K562 (cell line): ENCODE data around the gene ACP6. TPM values are rescaled to one million over a fixed set of nuclear protein-coding genes. Genes with fewer than 3 reads are reported as not detected.

Experiments
- ATAC-seq: fragments of 200-7000 bp; cut with Tn5 transposase; 3 replicates; pipeline ENCODE4 v1.9.1; 2020; ENCODE audit warnings: moderate library complexity
- BruUV-seq: library from RNA; stranded (reverse); fragments of 400-500 nt; replicated peaks from 2 replicates; lab custom pipeline; 2021; lab: Mats Ljungman, UMichigan
- CTCF ChIA-PET: fragments of 300-600 bp; formaldehyde crosslinking; extraction: SDS; loops from one replicate; lab custom pipeline; 2021; ENCODE audit warnings: low intra/inter-chr PET ratio; lab: Yijun Ruan, JAX
- POLR2A ChIA-PET: fragments of 300-600, 350-650 bp; sonication (Branson Sonifier 250); formaldehyde crosslinking; extraction: SDS; loops from one replicate; lab custom pipeline; 2021; ENCODE audit warnings: antibody characterized with exemption, inconsistent platforms; lab: Yijun Ruan, JAX
- DNase-seq, 4 experiments: peaks; one replicate each; pipeline versions ENCODE4 v3.0.0 to v3.0.0-alpha.2; 2011 to 2018; ENCODE audit warnings: low spot score in 3 of 4, mixed read lengths in 3 of 4; ENCODE audit errors: extremely low read depth in 1 of 4
- FAIRE-seq: peaks from 2 replicates; lab custom pipeline; 2011; peaks lifted over from hg19 to GRCh38; lab: Jason Lieb, UNC
- H2AFZ ChIP-seq: 2 replicates; pipeline ENCODE4 v1.6.0; 2011; ENCODE audit warnings: low read depth, low read length, control low read depth, inconsistent platforms
- H3K27ac ChIP-seq: fragments of 200-600 bp; 3 replicates; pipeline ENCODE4 v1.8.0; 2011; ENCODE audit warnings: low read depth, mild to moderate bottlenecking, control low read depth, inconsistent platforms, low read length, moderate library complexity, mixed read lengths; ENCODE audit errors: extremely low read depth
- H3K27me3 ChIP-seq, 2 experiments: fragments of 300-600 bp in 1 of 2; 2 replicates in 1 of 2; 3 replicates in 1 of 2; pipeline versions ENCODE4 v1.6.0 to v1.8.0; 2011; ENCODE audit warnings: inconsistent platforms in 2 of 2, low read length in 2 of 2, mild to moderate bottlenecking in 1 of 2, mixed read lengths in 1 of 2, moderate library complexity in 1 of 2; ENCODE audit not compliant: control insufficient read depth in 2 of 2, insufficient read depth in 2 of 2
- H3K36me3 ChIP-seq: fragments of 300-600 bp; 3 replicates; pipeline ENCODE4 v1.8.0; 2011; ENCODE audit warnings: mild to moderate bottlenecking, low read length, inconsistent platforms; ENCODE audit not compliant: control insufficient read depth, insufficient read depth
- H3K4me1 ChIP-seq, 2 experiments: fragments of 200-600 bp in 1 of 2; replicated peaks in 1 of 2; 2 replicates in 1 of 2; 3 replicates in 1 of 2; pipeline versions ENCODE4 v1.5.1 to v1.8.0; 2011; ENCODE audit warnings: inconsistent platforms in 2 of 2, low read length in 2 of 2, mild to moderate bottlenecking in 1 of 2, mixed read lengths in 1 of 2, moderate library complexity in 1 of 2; ENCODE audit not compliant: control insufficient read depth in 2 of 2, insufficient read depth in 2 of 2
- H3K4me2 ChIP-seq: 2 replicates; pipeline ENCODE4 v1.6.1; 2011; ENCODE audit warnings: low read length, control low read depth, inconsistent platforms, mixed read lengths; ENCODE audit not compliant: insufficient read depth
- H3K4me3 ChIP-seq: fragments of 200-600 bp; sonication (generic), shearing (Covaris generic); 2 replicates; pipeline ENCODE4 v1.5.1; 2016; ENCODE audit warnings: control low read depth, inconsistent platforms
- H3K79me2 ChIP-seq: fragments of 200-600 bp; 3 replicates; pipeline ENCODE4 v1.8.0; 2011; ENCODE audit warnings: low read length, inconsistent platforms; ENCODE audit not compliant: control insufficient read depth, insufficient read depth
- H3K9ac ChIP-seq, 2 experiments: 2 replicates each; pipeline versions ENCODE4 v1.6.0 to v1.6.1; 2011; ENCODE audit warnings: low read depth in 2 of 2, low read length in 2 of 2, control low read depth in 1 of 2, inconsistent platforms in 1 of 2, mild to moderate bottlenecking in 1 of 2, mixed read lengths in 1 of 2; ENCODE audit not compliant: insufficient read depth in 1 of 2
- H3K9me1 ChIP-seq: one replicate; pipeline ENCODE4 v1.6.0; 2011; ENCODE audit warnings: inconsistent platforms, mild to moderate bottlenecking, low read length, moderate library complexity; ENCODE audit not compliant: control insufficient read depth, insufficient read depth
- H3K9me3 ChIP-seq: replicated peaks from 2 replicates; pipeline ENCODE4 v1.5.1; 2011; ENCODE audit warnings: low read depth, low read length, inconsistent platforms; ENCODE audit not compliant: control insufficient read depth, insufficient read depth
- H4K20me1 ChIP-seq: replicated peaks from 2 replicates; pipeline ENCODE4 v1.6.1; 2011; ENCODE audit warnings: low read length, inconsistent platforms, mixed read lengths; ENCODE audit not compliant: control insufficient read depth, insufficient read depth
- MBD2 ChIP-seq: sonication (generic); IDR thresholded peaks from 2 replicates; pipeline ENCODE4 v1.6.1; 2016; ENCODE audit warnings: low read depth, borderline replicate concordance
- NFYB ChIP-seq: IDR thresholded peaks from 2 replicates; pipeline ENCODE4 v1.6.1; 2011; ENCODE audit warnings: mild to moderate bottlenecking, moderate library complexity; ENCODE audit not compliant: insufficient read length; ENCODE audit errors: extremely low read depth
- NR2C1 ChIP-seq, 2 experiments: fragments of 450-650 bp; IDR thresholded peaks; 2 replicates each; pipeline ENCODE4 v1.6.1; 2017; ENCODE audit warnings: mild to moderate bottlenecking in 2 of 2, antibody characterized with exemption in 1 of 2, inconsistent platforms in 1 of 2, missing compliant biosample characterization in 1 of 2, missing genetic modification characterization in 1 of 2
- RBBP5 ChIP-seq: fragments of 200-600 bp; sonication (generic); IDR thresholded peaks from 2 replicates; pipeline ENCODE4 v1.6.1; 2012; ENCODE audit warnings: borderline replicate concordance, mild to moderate bottlenecking, low read length, control low read depth, inconsistent platforms; ENCODE audit not compliant: insufficient read depth, poor library complexity, severe bottlenecking
- SMARCE1 ChIP-seq: fragments of 450-650 bp; IDR thresholded peaks from 2 replicates; pipeline ENCODE4 v1.7.1; 2016; ENCODE audit warnings: mild to moderate bottlenecking
- ZNF143 ChIP-seq: sonication (generic); formaldehyde crosslinking; IDR thresholded peaks from 2 replicates; pipeline ENCODE4 v1.9.0; 2022; ENCODE audit warnings: mild to moderate bottlenecking, missing genetic modification reagents
- ZNF609 ChIP-seq: sonication (generic); formaldehyde crosslinking; IDR thresholded peaks from 2 replicates; pipeline ENCODE4 v1.8.1; 2023; ENCODE audit warnings: missing genetic modification reagents, mild to moderate bottlenecking, borderline replicate concordance
- ZNF780A ChIP-seq: fragments of 250-450 bp; sonication (Bioruptor Pico); IDR thresholded peaks from 2 replicates; pipeline ENCODE4 v1.5.0; 2021; ENCODE audit warnings: mild to moderate bottlenecking
- WGBS: fragments of 100-300 bp; shearing (Covaris generic); methylation state at CpG from one replicate; pipeline ENCODE4 v1.1.6; 2016; ENCODE audit warnings: low coverage, mixed read lengths; ENCODE audit not compliant: insufficient coverage; ENCODE audit errors: missing lambda C conversion rate; 5-methylcytosine and 5-hydroxymethylcytosine counted together
- in situ Hi-C: fragments of 300-500 bp; cut with MboI; formaldehyde crosslinking; loops from 4 replicates; pipeline ENCODE4 v1.15.0; 2018; ENCODE audit warnings: inconsistent platforms, mixed read lengths
- intact Hi-C: fragments of 100-400 bp; cut with micrococcal nuclease; formaldehyde crosslinking; loops from 2 replicates; pipeline ENCODE4 v1.14.2; 2022
- polyA plus RNA-seq, 8 experiments: library from polyadenylated mRNA; depleted of rRNA in 4 of 8; stranded (reverse) in 5 of 8; unstranded in 3 of 8; fragments of >200 nt; fragmentation: Nextera tagmentation in 2 of 8; fragmentation: Illumina TruSeq in 1 of 8; extraction: Ambion mirVana in 2 of 8; extraction: Trizol in 1 of 8; gene quantifications; 2 replicates each; pipeline versions ENCODE4 v1.2.1 to v1.2.3, GENCODE V29; 2011 to 2014; ENCODE audit warnings: inconsistent platforms in 1 of 8, missing spikeins in 1 of 8
- total RNA-seq, 7 experiments: library from RNA; depleted of rRNA in 6 of 7; stranded (reverse); fragments of >200 nt in 6 of 7; fragmentation: Illumina TruSeq in 2 of 7; extraction: Trizol in 2 of 7; gene quantifications; 2 replicates each; pipeline versions ENCODE4 v1.2.1 to v1.2.3, GENCODE V29; 2011 to 2021; ENCODE audit warnings: low replicate concordance in 1 of 7
- TF ChIP-seq, protein P1 (sequence below): fragments of 450-650 bp; formaldehyde crosslinking; IDR thresholded peaks from 2 replicates; pipeline ENCODE4 v1.4.0; 2022; ENCODE audit warnings: mild to moderate bottlenecking, moderate library complexity
- TF ChIP-seq, protein P2 (sequence below): sonication (generic); formaldehyde crosslinking; IDR thresholded peaks from 2 replicates; pipeline ENCODE4 v1.8.1; 2022; ENCODE audit warnings: missing genetic modification reagents

Gene ACP6
- total and polyA plus RNA-seq, 9 of the 15 experiments (the other 6 are each of a cell fraction or from before 2014, with no cell fraction given), result 0.05 to 1.4 (median 0.49) TPM

DNA sequence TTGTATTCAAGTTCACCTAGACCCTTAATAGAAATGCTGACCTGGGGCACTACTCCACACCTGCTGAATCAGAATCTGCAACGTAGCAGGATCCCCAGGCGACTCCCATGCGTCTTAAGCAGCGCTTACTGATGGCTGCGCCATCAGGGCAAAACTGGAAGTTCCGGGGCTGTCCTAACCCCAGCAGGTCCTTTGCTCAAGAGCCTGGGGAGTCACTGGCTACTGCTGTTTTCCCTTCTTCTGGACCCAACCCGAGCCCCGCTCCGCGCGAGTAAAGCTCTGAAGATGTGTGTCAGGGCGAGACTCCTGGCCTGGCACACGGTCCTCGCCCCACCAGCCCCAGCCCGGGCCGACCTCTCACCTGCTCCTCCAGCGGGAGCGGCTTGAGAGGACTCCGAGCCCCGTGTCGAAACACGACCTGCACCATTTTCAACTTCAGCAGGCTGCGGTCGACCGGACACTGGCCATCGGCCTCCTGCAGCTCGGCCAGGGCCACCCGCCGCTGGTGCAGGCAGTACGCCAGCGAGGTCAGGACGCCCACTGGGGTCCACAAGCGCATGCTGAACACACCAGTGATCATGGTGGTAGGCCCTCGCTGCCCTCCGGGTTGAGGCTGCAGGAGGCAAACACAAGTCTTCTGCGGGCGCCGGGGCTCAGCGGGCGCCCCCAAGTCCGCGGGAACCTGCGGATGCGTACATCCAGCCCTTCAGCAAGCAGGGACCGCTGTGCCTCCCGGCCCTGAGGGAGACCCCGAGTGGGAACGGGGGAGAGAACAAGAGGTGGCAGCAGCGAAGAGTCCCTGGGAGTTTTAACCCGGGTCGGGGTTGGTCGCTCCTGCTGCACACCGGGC is 630 bp downstream of the ACP6 start:
- Histone ChIP-seq H3K9me1 (no peaks in the 10 kb centered on the region), H3K4me2 (peak overlapping the region; percentile 80), H3K4me3 (peak overlapping the region; percentile 54), H3K9ac (peak overlapping the region; percentile 41 to 88; a peak in 3 of 4 replicates), H3K27ac (no peak overlapping the region; the same call in 2 of the 3 replicates), H2AFZ (peak overlapping the region; percentile 95), H3K36me3 (no peaks in the 10 kb centered on the region), H3K27me3 (peaks cover 4 to 7% of the 10 kb centered on the region in 2 experiments; a peak in 1 of 5 replicates), H3K9me3 (no peaks in the 10 kb centered on the region), H3K4me1 (peaks cover 7 to 14% of the 10 kb centered on the region in 2 experiments), H4K20me1 (no peaks in the 10 kb centered on the region), H3K79me2 (no peaks in the 10 kb centered on the region)
- intact Hi-C loops, result no loop called here
- WGBS, result 27% methylated on average over 41 of the region's 53 CpGs
- ATAC-seq (peak; percentile 28), DNase-seq (peak in 1 of 4 experiments; percentile 21), FAIRE-seq (no peak)
- ChIA-PET CTCF (no interaction called here), POLR2A (interaction anchor here (0.9 kb wide), 1 partner anchor 22 kb away, joined by 3 read pairs; no protein-coding TSS in a partner anchor)
- in situ Hi-C loops, result no loop called here
- BruUV-seq, result no TSS peak
- TF ChIP-seq MBD2 (0 out of 2 replicates have a peak, but pooled peaks have one; percentile 4), NFYB (no peak), ZNF143 (CRISPR knock-in tag) (no peak), ZNF780A (CRISPR knock-in tag) (no peak), RBBP5 (no peak), SMARCE1 (no peak), ZNF609 (CRISPR knock-in tag) (no peak), NR2C1 (IDR thresholded peaks at IDR 0.05) (no peak), NR2C1 (tag; IDR thresholded peaks at IDR 0.05) (no peak)
- TF ChIP-seq, protein P1, sequence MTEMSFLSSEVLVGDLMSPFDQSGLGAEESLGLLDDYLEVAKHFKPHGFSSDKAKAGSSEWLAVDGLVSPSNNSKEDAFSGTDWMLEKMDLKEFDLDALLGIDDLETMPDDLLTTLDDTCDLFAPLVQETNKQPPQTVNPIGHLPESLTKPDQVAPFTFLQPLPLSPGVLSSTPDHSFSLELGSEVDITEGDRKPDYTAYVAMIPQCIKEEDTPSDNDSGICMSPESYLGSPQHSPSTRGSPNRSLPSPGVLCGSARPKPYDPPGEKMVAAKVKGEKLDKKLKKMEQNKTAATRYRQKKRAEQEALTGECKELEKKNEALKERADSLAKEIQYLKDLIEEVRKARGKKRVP (CRISPR knock-in tag), result no peak
- TF ChIP-seq, protein P2, sequence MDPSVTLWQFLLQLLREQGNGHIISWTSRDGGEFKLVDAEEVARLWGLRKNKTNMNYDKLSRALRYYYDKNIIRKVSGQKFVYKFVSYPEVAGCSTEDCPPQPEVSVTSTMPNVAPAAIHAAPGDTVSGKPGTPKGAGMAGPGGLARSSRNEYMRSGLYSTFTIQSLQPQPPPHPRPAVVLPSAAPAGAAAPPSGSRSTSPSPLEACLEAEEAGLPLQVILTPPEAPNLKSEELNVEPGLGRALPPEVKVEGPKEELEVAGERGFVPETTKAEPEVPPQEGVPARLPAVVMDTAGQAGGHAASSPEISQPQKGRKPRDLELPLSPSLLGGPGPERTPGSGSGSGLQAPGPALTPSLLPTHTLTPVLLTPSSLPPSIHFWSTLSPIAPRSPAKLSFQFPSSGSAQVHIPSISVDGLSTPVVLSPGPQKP, result no peak
